ENCODE data around the gene RBMS2. TPM values are rescaled to one million over a fixed set of nuclear protein-coding genes. Genes with fewer than 3 reads are reported as not detected.
A peak's percentile ranks its signal among the peaks of the same experiment; 100 is the strongest.

RBMS2 gene
- total and polyA plus RNA-seq, 9 of the 15 experiments (the other 6 are each of a cell fraction or from before 2014, with no cell fraction given): 0.08 to 10.5 (median 0.31) TPM

- TF ChIP-seq FOXM1 (IDR thresholded peaks at IDR 0.05; ENCODE audit: low read depth) (no peak), FOXM1 (CRISPR knock-in tag; IDR thresholded peaks at IDR 0.05; ENCODE audit: low read depth) (no peak), ZNF143 (CRISPR knock-in tag; IDR thresholded peaks at IDR 0.05) (no peak), SRSF3 (IDR thresholded peaks at IDR 0.05; ENCODE audit: insufficient read depth, low read length) (no peak), RBM22 (IDR thresholded peaks at IDR 0.05; ENCODE audit: low read depth, low read length, poor library complexity, severe bottlenecking) (no peak), L3MBTL2 (IDR thresholded peaks at IDR 0.05) (no peak), TEAD4 (IDR thresholded peaks at IDR 0.05; ENCODE audit: low read length) (no peak), TEAD4 (CRISPR knock-in tag; IDR thresholded peaks at IDR 0.05; ENCODE audit: borderline replicate concordance) (no peak), SNRNP70 (optimal IDR thresholded peaks at IDR 0.05; ENCODE audit: low read depth, low read length) (no peak), CBFB (CRISPR knock-in tag; IDR thresholded peaks at IDR 0.05) (no peak), KAT8 (IDR thresholded peaks at IDR 0.05; ENCODE audit: low read depth) (no peak), ZSCAN32 (CRISPR knock-in tag; IDR thresholded peaks at IDR 0.05) (no peak), U2AF2 (optimal IDR thresholded peaks at IDR 0.05; ENCODE audit: low read depth, low read length) (no peak), FOXJ3 (CRISPR knock-in tag; IDR thresholded peaks at IDR 0.05) (no peak), ZNF431 (CRISPR knock-in tag; IDR thresholded peaks at IDR 0.05) (no peak; the same call in 1 of the 2 replicates), ZNF347 (CRISPR knock-in tag; IDR thresholded peaks at IDR 0.05; ENCODE audit: low read depth) (no peak), BCL6 (CRISPR knock-in tag; IDR thresholded peaks at IDR 0.05) (peak; percentile 37; the same call in 1 of the 2 replicates)
- TF ChIP-seq, protein P1, sequence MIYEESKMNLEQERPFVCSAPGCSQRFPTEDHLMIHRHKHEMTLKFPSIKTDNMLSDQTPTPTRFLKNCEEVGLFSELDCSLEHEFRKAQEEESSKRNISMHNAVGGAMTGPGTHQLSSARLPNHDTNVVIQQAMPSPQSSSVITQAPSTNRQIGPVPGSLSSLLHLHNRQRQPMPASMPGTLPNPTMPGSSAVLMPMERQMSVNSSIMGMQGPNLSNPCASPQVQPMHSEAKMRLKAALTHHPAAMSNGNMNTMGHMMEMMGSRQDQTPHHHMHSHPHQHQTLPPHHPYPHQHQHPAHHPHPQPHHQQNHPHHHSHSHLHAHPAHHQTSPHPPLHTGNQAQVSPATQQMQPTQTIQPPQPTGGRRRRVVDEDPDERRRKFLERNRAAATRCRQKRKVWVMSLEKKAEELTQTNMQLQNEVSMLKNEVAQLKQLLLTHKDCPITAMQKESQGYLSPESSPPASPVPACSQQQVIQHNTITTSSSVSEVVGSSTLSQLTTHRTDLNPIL (CRISPR knock-in tag; IDR thresholded peaks at IDR 0.05): no peak
- TF ChIP-seq, protein P2, sequence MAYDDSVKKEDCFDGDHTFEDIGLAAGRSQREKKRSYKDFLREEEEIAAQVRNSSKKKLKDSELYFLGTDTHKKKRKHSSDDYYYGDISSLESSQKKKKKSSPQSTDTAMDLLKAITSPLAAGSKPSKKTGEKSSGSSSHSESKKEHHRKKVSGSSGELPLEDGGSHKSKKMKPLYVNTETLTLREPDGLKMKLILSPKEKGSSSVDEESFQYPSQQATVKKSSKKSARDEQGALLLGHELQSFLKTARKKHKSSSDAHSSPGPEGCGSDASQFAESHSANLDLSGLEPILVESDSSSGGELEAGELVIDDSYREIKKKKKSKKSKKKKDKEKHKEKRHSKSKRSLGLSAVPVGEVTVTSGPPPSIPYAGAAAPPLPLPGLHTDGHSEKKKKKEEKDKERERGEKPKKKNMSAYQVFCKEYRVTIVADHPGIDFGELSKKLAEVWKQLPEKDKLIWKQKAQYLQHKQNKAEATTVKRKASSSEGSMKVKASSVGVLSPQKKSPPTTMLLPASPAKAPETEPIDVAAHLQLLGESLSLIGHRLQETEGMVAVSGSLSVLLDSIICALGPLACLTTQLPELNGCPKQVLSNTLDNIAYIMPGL (CRISPR knock-in tag; IDR thresholded peaks at IDR 0.05): peak; percentile 39; the same call in 1 of the 2 replicates
- TF ChIP-seq, protein P3, sequence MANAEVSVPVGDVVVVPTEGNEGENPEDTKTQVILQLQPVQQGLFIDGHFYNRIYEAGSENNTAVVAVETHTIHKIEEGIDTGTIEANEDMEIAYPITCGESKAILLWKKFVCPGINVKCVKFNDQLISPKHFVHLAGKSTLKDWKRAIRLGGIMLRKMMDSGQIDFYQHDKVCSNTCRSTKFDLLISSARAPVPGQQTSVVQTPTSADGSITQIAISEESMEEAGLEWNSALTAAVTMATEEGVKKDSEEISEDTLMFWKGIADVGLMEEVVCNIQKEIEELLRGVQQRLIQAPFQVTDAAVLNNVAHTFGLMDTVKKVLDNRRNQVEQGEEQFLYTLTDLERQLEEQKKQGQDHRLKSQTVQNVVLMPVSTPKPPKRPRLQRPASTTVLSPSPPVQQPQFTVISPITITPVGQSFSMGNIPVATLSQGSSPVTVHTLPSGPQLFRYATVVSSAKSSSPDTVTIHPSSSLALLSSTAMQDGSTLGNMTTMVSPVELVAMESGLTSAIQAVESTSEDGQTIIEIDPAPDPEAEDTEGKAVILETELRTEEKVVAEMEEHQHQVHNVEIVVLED (CRISPR knock-in tag; IDR thresholded peaks at IDR 0.05): no peak
Observed at GRCh38 chr12:56635806-56636674, 114.4 kb downstream of the RBMS2 start (continued).

All from K562 (cell line).